A549 (cell line): ENCODE results near the gene CARNS1. TPM values are rescaled to one million over a fixed set of nuclear protein-coding genes. Genes with fewer than 3 reads are reported as not detected.

Source experiments
- ATAC-seq, 2 experiments: fragments of 200-7000 bp in 1 of 2; fragments of >200 bp in 1 of 2; cut with Nextera tagmentation in 1 of 2; cut with Tn5 transposase in 1 of 2; 3 replicates each; pipeline versions ENCODE4 v1.8.0 to v1.9.1; 2018 to 2020; ENCODE audit warnings: mild to moderate bottlenecking in 1 of 2, moderate library complexity in 1 of 2
- CTCF ChIA-PET: fragments of 300-600 bp; sonication (Branson Sonifier 250); formaldehyde crosslinking; extraction: SDS; loops from one replicate; lab custom pipeline; 2021; ENCODE audit warnings: antibody characterized with exemption, inconsistent platforms; lab: Yijun Ruan, JAX
- POLR2A ChIA-PET: fragments of 350-600 bp; formaldehyde crosslinking; extraction: SDS; loops from one replicate; lab custom pipeline; 2021; ENCODE audit warnings: antibody characterized with exemption, inconsistent platforms; lab: Yijun Ruan, JAX
- DNase-seq, 2 experiments: peaks; one replicate each; pipeline versions ENCODE4 v3.0.0 to v3.0.0-alpha.2; 2011 to 2016; ENCODE audit warnings: low read depth in 1 of 2, low spot score in 1 of 2
- FAIRE-seq: peaks from 2 replicates; lab custom pipeline; 2011; peaks lifted over from hg19 to GRCh38; lab: Jason Lieb, UNC
- H3K27ac ChIP-seq, 2 experiments: fragments of >200 bp; sonication (Bioruptor Twin); formaldehyde crosslinking; 3 replicates each; pipeline ENCODE4 v1.5.1; 2016 to 2017
- H3K4me1 ChIP-seq: fragments of >200 bp; sonication (Bioruptor Twin); formaldehyde crosslinking; 3 replicates; pipeline ENCODE4 v1.6.1; 2016
- H3K4me2 ChIP-seq: fragments of >200 bp; sonication (Bioruptor Twin); formaldehyde crosslinking; 3 replicates; pipeline ENCODE4 v1.6.1; 2016
- H3K4me3 ChIP-seq: fragments of >200 bp; sonication (Bioruptor Twin); formaldehyde crosslinking; 3 replicates; pipeline ENCODE4 v1.5.1; 2016
- H3K9me3 ChIP-seq: fragments of >200 bp; sonication (Bioruptor Twin); formaldehyde crosslinking; 3 replicates; pipeline ENCODE4 v1.6.1; 2016
- CBX2 ChIP-seq: fragments of 200-600 bp; sonication (generic); IDR thresholded peaks from 2 replicates; pipeline ENCODE4 v1.6.1; 2016; ENCODE audit warnings: low read depth, mild to moderate bottlenecking, borderline replicate concordance
- E2F6 ChIP-seq: IDR thresholded peaks from 2 replicates; pipeline ENCODE4 v1.6.1; 2012; ENCODE audit warnings: low read depth, borderline replicate concordance
- ESRRA ChIP-seq: fragments of 150-350 bp; IDR thresholded peaks from 2 replicates; pipeline ENCODE4 v1.6.1; 2014; ENCODE audit warnings: mild to moderate bottlenecking, low read length, borderline replicate concordance
- HES2 ChIP-seq: fragments of >200 bp; sonication (Bioruptor Twin); formaldehyde crosslinking; IDR thresholded peaks from 2 replicates; pipeline ENCODE4 v1.6.1; 2016
- HOXA7 ChIP-seq: fragments of 250-450 bp; sonication (Bioruptor Pico); IDR thresholded peaks from 2 replicates; pipeline ENCODE4 v1.5.0; 2020; ENCODE audit warnings: mild to moderate bottlenecking, moderate library complexity
- JUN ChIP-seq, 2 experiments: fragments of >200 bp; sonication (Bioruptor Twin); formaldehyde crosslinking; IDR thresholded peaks; 2 replicates in 1 of 2; 3 replicates in 1 of 2; pipeline ENCODE4 v1.6.1; 2016 to 2017
- POLR2AphosphoS2 ChIP-seq: conservative IDR thresholded peaks from 2 replicates; pipeline ENCODE4 v1.6.1; 2012; ENCODE audit warnings: low read length, improper control_type of control experiment, inconsistent platforms
- RARB ChIP-seq: fragments of 250-450 bp; sonication (Bioruptor Pico); IDR thresholded peaks from 2 replicates; pipeline ENCODE4 v1.8.0; 2021; ENCODE audit warnings: mild to moderate bottlenecking, moderate library complexity
- RCOR1 ChIP-seq: fragments of 150-350 bp; IDR thresholded peaks from 2 replicates; pipeline ENCODE4 v1.6.1; 2014; ENCODE audit warnings: antibody characterized with exemption, low read length, low read depth
- SMC3 ChIP-seq: fragments of >200 bp; sonication (Bioruptor Twin); formaldehyde crosslinking; IDR thresholded peaks from 3 replicates; pipeline ENCODE4 v1.6.1; 2018; ENCODE audit warnings: inconsistent platforms
- WGBS: methylation state at CpG from one replicate; pipeline ENCODE4 v1.1.6; 2017; ENCODE audit errors: missing lambda C conversion rate; 5-methylcytosine and 5-hydroxymethylcytosine counted together
- polyA plus RNA-seq, 4 experiments: library from polyadenylated mRNA; depleted of rRNA in 3 of 4; stranded (reverse); fragments of >200 nt; fragmentation: RNase III in 1 of 4; extraction: RNeasy Plus Mini Kit Qiagen cat#74134 plus additional on column Dnase treatment in 1 of 4; gene quantifications; 2 replicates in 3 of 4; 3 replicates in 1 of 4; pipeline ENCODE4 v1.2.3, GENCODE V29; 2011 to 2017
- TF ChIP-seq, protein P1 (sequence below): fragments of >200 bp; sonication (Bioruptor Twin); formaldehyde crosslinking; IDR thresholded peaks from 3 replicates; pipeline ENCODE4 v1.6.1; 2016
- TF ChIP-seq, protein P2 (sequence below): fragments of 250-450 bp; sonication (Bioruptor Pico); IDR thresholded peaks from 2 replicates; pipeline ENCODE4 v1.5.0; 2020; ENCODE audit warnings: low read depth, mild to moderate bottlenecking, moderate library complexity
- TF ChIP-seq, protein P3 (sequence below): IDR thresholded peaks from 2 replicates; pipeline ENCODE4 v1.6.1; 2012

CARNS1 gene
- polyA plus RNA-seq, 2 of the 4 experiments (the other 2 are of a cell fraction), result 0.08 to 0.10 TPM

DNA sequence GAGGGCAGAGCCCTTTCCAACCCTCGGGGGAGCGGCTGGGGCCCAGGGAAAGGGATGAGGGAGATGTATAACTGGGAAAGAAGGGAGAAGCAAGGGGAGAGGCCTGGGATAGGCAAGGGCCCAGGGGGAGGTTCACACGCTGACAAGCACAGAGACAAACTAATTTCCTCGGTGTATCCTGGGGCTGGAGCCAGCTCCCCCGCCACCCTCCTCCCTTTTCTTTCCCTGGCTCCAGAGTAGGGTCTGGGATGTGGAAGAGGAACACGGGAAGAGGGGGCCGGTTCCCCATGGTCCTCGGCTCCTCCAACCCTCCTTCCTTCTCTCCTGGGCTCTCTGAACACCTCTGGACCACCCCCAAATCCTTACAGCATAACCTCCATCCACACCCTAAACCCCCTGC is 48.9 kb upstream of the CARNS1 start:
- Histone ChIP-seq H3K4me1 (peaks cover 86% of the 10 kb centered on the region), H3K27ac (peak overlapping the region; percentile 95 to 100), H3K4me3 (no peak overlapping the region), H3K9me3 (no peaks in the 10 kb centered on the region), H3K4me2 (peak overlapping the region; percentile 95)
- DNase-seq, result no peak
- FAIRE-seq, result no peak
- POLR2A ChIA-PET, result no interaction called here
- peak in 1 of 2 experiments; percentile 2; a peak in 2 of 6 replicates for ATAC-seq
- 69% methylated on average over 8 of the region's 8 CpGs for WGBS
- TF ChIP-seq HES2 (no peak), RARB (CRISPR knock-in tag) (no peak), JUN (IDR thresholded peaks at IDR 0.05) (no peak), SMC3 (no peak), ESRRA (no peak), E2F6 (no peak)
- TF ChIP-seq, protein P1, sequence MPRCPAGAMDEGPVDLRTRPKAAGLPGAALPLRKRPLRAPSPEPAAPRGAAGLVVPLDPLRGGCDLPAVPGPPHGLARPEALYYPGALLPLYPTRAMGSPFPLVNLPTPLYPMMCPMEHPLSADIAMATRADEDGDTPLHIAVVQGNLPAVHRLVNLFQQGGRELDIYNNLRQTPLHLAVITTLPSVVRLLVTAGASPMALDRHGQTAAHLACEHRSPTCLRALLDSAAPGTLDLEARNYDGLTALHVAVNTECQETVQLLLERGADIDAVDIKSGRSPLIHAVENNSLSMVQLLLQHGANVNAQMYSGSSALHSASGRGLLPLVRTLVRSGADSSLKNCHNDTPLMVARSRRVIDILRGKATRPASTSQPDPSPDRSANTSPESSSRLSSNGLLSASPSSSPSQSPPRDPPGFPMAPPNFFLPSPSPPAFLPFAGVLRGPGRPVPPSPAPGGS, result no peak
- CTCF ChIA-PET, result interaction anchor here (20.0 to 46.2 kb wide), 2 partner anchors 8 to 16 kb away, joined by 1913 read pairs; partner anchors contain the start of genes CLCF1, POLD4, PPP1CA and RAD9A

GRCh38 chr11:67366961-67367760 is 48.3 kb upstream of the CARNS1 start:
- POLR2A ChIA-PET, result interaction anchor here (0.8 to 1.5 kb wide), 2 partner anchors 13 to 14 kb away, joined by 3 to 4 read pairs; partner anchors contain the start of gene POLD4
- H3K4me2 ChIP-seq, result peak overlapping the region; percentile 95
- FAIRE-seq, result no peak

GRCh38 chr11:67367761-67368227 is 47.7 kb upstream of the CARNS1 start:
- TF ChIP-seq JUN (IDR thresholded peaks at IDR 0.05) (0 out of 5 replicates have a peak, but pooled peaks of 1 of the 2 experiments have one; percentile 9), CBX2 (no peak)
- TF ChIP-seq, protein P2, sequence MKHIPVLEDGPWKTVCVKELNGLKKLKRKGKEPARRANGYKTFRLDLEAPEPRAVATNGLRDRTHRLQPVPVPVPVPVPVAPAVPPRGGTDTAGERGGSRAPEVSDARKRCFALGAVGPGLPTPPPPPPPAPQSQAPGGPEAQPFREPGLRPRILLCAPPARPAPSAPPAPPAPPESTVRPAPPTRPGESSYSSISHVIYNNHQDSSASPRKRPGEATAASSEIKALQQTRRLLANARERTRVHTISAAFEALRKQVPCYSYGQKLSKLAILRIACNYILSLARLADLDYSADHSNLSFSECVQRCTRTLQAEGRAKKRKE (CRISPR knock-in tag), result no peak
- H3K4me1 ChIP-seq, result peaks cover 81% of the 10 kb centered on the region
- no peak for ATAC-seq
- no peak overlapping the region for H3K4me3 ChIP-seq
- peak overlapping the region; percentile 95 to 100 for H3K27ac ChIP-seq
- 76% methylated on average over 7 of the region's 7 CpGs for WGBS
- FAIRE-seq, result no peak
- H3K9me3 ChIP-seq, result no peaks in the 10 kb centered on the region
- peak overlapping the region; percentile 95 for H3K4me2 ChIP-seq
- DNase-seq, result no peak
- ChIA-PET POLR2A (interaction anchor here (0.8 to 1.5 kb wide), 2 partner anchors 12 to 14 kb away, joined by 3 to 4 read pairs; partner anchors contain the start of gene POLD4), CTCF (interaction anchor here (4.5 to 46.2 kb wide), 3 partner anchors 9 to 22 kb away, joined by 23 to 1913 read pairs (median 1913); partner anchors contain the start of genes CLCF1, POLD4, PPP1CA and RAD9A)

More at GRCh38 chr11:67366961-67367760, 48.3 kb upstream of the CARNS1 start:
- TF ChIP-seq JUN (IDR thresholded peaks at IDR 0.05), result 0 out of 5 replicates have a peak, but pooled peaks of 1 of the 2 experiments have one; percentile 18
- TF ChIP-seq RCOR1, result no peak
- peak; percentile 9; the same call in 1 of the 2 replicates for TF ChIP-seq POLR2AphosphoS2
- peak; percentile 68; the same call in 1 of the 2 replicates for TF ChIP-seq E2F6
- no peak for TF ChIP-seq HOXA7 (CRISPR knock-in tag)
- TF ChIP-seq, protein P3, sequence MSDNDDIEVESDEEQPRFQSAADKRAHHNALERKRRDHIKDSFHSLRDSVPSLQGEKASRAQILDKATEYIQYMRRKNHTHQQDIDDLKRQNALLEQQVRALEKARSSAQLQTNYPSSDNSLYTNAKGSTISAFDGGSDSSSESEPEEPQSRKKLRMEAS, result peak; percentile 75
- ATAC-seq (peak in 1 of 2 experiments; percentile 5; a peak in 3 of 6 replicates), DNase-seq (no peak)
- 64% methylated on average over 8 of the region's 25 CpGs for WGBS
- H3K4me3 ChIP-seq, result no peak overlapping the region
- peak overlapping the region; percentile 95 to 100 for H3K27ac ChIP-seq
- peaks cover 87% of the 10 kb centered on the region for H3K4me1 ChIP-seq
- no peaks in the 10 kb centered on the region for H3K9me3 ChIP-seq
- CTCF ChIA-PET, result interaction anchor here (4.5 to 46.2 kb wide), 3 partner anchors 9 to 21 kb away, joined by 23 to 1913 read pairs (median 1913); partner anchors contain the start of genes CLCF1, POLD4, PPP1CA and RAD9A
